MM.1S (cell line): ENCODE results near the gene GLTPD2.

Experiments used
- DNase-seq: peaks from one replicate; pipeline ENCODE4 v3.0.0-alpha.2; 2015
- H2AFZ ChIP-seq: fragments of 300-600 bp; sonication (generic); 2 replicates; pipeline ENCODE4 v1.6.0; 2016; ENCODE audit warnings: antibody characterized with exemption, low read length
- H3F3A ChIP-seq: fragments of 300-600 bp; sonication (generic); 2 replicates; pipeline ENCODE4 v1.6.1; 2016; ENCODE audit warnings: mild to moderate bottlenecking, antibody characterized with exemption, low read length, moderate library complexity, mixed read lengths; ENCODE audit not compliant: insufficient read depth
- H3K27ac ChIP-seq: fragments of 300-600 bp; sonication (generic); 2 replicates; pipeline ENCODE4 v1.5.1; 2016; ENCODE audit warnings: mild to moderate bottlenecking, low read length
- H3K27me3 ChIP-seq: fragments of 300-600 bp; sonication (generic); replicated peaks from 2 replicates; pipeline ENCODE4 v1.6.0; 2016; ENCODE audit warnings: low read length; ENCODE audit not compliant: insufficient read depth
- H3K36me3 ChIP-seq: fragments of 300-600 bp; sonication (generic); replicated peaks from 2 replicates; pipeline ENCODE4 v1.6.1; 2016; ENCODE audit warnings: mild to moderate bottlenecking, low read length, mixed read lengths; ENCODE audit not compliant: insufficient read depth
- H3K4me1 ChIP-seq: fragments of 300-600 bp; sonication (generic); 2 replicates; pipeline ENCODE4 v1.6.1; 2016; ENCODE audit warnings: low read length, mixed read lengths
- H3K4me2 ChIP-seq: fragments of 300-600 bp; sonication (generic); 2 replicates; pipeline ENCODE4 v1.6.0; 2016; ENCODE audit warnings: low read depth, low read length
- H3K4me3 ChIP-seq: fragments of 300-600 bp; sonication (generic); 2 replicates; pipeline ENCODE4 v1.5.1; 2016; ENCODE audit warnings: low read length, mixed read lengths
- H3K79me2 ChIP-seq: fragments of 300-600 bp; sonication (generic); 2 replicates; pipeline ENCODE4 v1.6.1; 2016; ENCODE audit warnings: mixed run types, low read length, mixed read lengths
- H3K9ac ChIP-seq: fragments of 300-600 bp; sonication (generic); 2 replicates; pipeline ENCODE4 v1.6.1; 2016; ENCODE audit warnings: low read length, mixed read lengths
- H3K9me2 ChIP-seq: fragments of 300-600 bp; sonication (generic); replicated peaks from 2 replicates; pipeline ENCODE4 v1.6.1; 2016; ENCODE audit warnings: mild to moderate bottlenecking, low read length, mixed read lengths; ENCODE audit not compliant: insufficient read depth
- H3K9me3 ChIP-seq: fragments of 300-600 bp; sonication (generic); replicated peaks from 2 replicates; pipeline ENCODE4 v1.6.1; 2016; ENCODE audit warnings: mild to moderate bottlenecking, low read length, mixed read lengths; ENCODE audit not compliant: insufficient read depth
- H4K20me1 ChIP-seq: fragments of 300-600 bp; sonication (generic); 2 replicates; pipeline ENCODE4 v1.6.1; 2016; ENCODE audit warnings: mild to moderate bottlenecking, low read length, moderate library complexity, mixed read lengths; ENCODE audit not compliant: insufficient read depth
- EZH2 ChIP-seq: fragments of 300-600 bp; sonication (generic); optimal IDR thresholded peaks from 2 replicates; pipeline ENCODE3; 2017; ENCODE audit warnings: low read depth, mild to moderate bottlenecking, antibody characterized with exemption, low read length, mixed read lengths
- EZH2phosphoT487 ChIP-seq: fragments of 300-600 bp; sonication (generic); IDR thresholded peaks from 2 replicates; pipeline ENCODE4 v1.6.1; 2018; ENCODE audit warnings: antibody characterized with exemption, low read length
- TF ChIP-seq, protein P1 (sequence below): fragments of 300-600 bp; sonication (generic); IDR thresholded peaks from 2 replicates; pipeline ENCODE4 v1.5.1; 2016; ENCODE audit warnings: antibody characterized with exemption, low read length, mixed read lengths

Gene GLTPD2

DNA sequence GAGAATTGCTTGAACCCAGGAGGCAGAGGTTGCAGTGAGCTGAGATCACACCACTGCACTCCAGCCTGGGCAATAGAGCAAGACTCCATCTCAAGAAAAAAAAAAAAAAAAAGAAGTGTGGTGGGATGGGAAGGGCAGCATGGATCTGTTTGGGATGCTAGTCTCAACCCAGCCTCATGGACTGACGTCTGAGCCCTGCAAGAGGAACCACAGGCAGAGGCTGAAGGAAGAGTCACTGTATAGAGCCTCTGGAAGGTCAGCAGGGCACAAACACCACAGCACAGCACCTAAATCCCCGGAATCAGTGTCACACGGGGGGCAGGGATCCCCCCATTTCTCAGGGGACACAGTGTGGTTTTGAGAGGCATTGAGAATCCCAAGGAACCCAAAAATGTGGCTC lies 38.2 kb upstream of the GLTPD2 start:
- TF ChIP-seq EZH2, result no peak
- TF ChIP-seq, protein P1, sequence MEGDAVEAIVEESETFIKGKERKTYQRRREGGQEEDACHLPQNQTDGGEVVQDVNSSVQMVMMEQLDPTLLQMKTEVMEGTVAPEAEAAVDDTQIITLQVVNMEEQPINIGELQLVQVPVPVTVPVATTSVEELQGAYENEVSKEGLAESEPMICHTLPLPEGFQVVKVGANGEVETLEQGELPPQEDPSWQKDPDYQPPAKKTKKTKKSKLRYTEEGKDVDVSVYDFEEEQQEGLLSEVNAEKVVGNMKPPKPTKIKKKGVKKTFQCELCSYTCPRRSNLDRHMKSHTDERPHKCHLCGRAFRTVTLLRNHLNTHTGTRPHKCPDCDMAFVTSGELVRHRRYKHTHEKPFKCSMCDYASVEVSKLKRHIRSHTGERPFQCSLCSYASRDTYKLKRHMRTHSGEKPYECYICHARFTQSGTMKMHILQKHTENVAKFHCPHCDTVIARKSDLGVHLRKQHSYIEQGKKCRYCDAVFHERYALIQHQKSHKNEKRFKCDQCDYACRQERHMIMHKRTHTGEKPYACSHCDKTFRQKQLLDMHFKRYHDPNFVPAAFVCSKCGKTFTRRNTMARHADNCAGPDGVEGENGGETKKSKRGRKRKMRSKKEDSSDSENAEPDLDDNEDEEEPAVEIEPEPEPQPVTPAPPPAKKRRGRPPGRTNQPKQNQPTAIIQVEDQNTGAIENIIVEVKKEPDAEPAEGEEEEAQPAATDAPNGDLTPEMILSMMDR, result no peak
- TF ChIP-seq EZH2phosphoT487, result no peak

DNA sequence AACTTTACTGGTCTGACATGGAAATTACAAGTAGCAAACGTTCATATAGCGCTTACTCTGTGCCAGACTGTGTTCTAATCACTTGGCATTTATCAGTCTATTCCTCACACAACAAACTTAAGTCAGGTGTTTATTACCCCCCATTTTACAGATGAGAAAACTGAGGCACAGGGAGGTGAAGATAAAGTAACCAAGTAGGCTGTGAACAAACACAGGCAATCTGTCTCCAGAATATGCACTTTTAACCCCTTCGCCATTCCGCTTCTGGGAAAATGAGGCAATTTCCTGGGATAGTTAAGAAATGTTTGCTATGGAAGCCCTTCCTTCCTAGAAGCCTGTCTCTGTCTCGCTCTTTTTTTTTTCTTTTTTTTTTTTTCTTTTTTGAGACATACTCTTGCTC lies 36.8 kb upstream of the GLTPD2 start:
- Histone ChIP-seq H3K79me2 (no peaks in the 10 kb centered on the region), H3K9ac (no peak overlapping the region), H3K36me3 (no peaks in the 10 kb centered on the region), H3K9me3 (no peaks in the 10 kb centered on the region), H3K27me3 (peaks cover 9% of the 10 kb centered on the region), H2AFZ (no peak overlapping the region), H3K4me2 (no peak overlapping the region), H3K27ac (no peak overlapping the region), H3K9me2 (no peaks in the 10 kb centered on the region), H3K4me3 (no peak overlapping the region), H3F3A (0 out of 2 replicates have a peak, but pooled peaks cover 8% of the 10 kb centered on the region), H3K4me1 (peaks cover 12% of the 10 kb centered on the region; the same call in 1 of the 2 replicates), H4K20me1 (no peaks in the 10 kb centered on the region)
- DNase-seq, result no peak
- TF ChIP-seq EZH2, result no peak
- TF ChIP-seq, protein P1, result no peak
- no peak for TF ChIP-seq EZH2phosphoT487

More for the DNA sequence above, 38.2 kb upstream of the GLTPD2 start:
- Histone ChIP-seq H3K4me3 (0 out of 2 replicates have a peak overlapping the region, but pooled peaks have one; percentile 4), H2AFZ (0 out of 2 replicates have a peak overlapping the region, but pooled peaks have one; percentile 2), H4K20me1 (no peaks in the 10 kb centered on the region), H3F3A (0 out of 2 replicates have a peak, but pooled peaks cover 8% of the 10 kb centered on the region), H3K9me2 (no peaks in the 10 kb centered on the region), H3K36me3 (no peaks in the 10 kb centered on the region), H3K9ac (no peak overlapping the region), H3K79me2 (no peaks in the 10 kb centered on the region), H3K27me3 (peaks cover 9% of the 10 kb centered on the region), H3K4me2 (peak overlapping the region; percentile 5; the same call in 1 of the 2 replicates), H3K27ac (no peak overlapping the region), H3K4me1 (peaks cover 12% of the 10 kb centered on the region; the same call in 1 of the 2 replicates), H3K9me3 (no peaks in the 10 kb centered on the region)
- no peak for DNase-seq

DNA sequence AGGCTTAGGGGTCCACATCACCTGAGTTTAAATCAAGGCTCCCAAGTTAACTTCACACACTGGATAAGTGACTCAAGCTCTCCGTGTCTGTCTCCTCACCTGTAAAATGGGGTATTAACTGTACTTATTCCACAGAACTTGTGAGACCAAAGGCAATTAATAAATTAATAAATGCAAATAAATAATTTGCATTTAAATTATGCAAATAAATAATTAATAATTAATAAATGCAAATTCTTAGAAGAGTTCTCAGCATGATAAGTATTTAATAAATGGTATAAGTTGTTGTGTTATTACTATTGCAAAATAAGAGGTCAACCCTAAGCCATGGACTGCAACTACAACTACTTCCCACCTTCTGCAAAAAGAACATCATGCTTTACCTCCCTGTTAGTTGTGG lies 35.4 kb upstream of the GLTPD2 start:
- Histone ChIP-seq H2AFZ (no peak overlapping the region), H4K20me1 (no peaks in the 10 kb centered on the region), H3K4me3 (no peak overlapping the region), H3K36me3 (no peaks in the 10 kb centered on the region), H3K27ac (no peak overlapping the region), H3K27me3 (peaks cover 9% of the 10 kb centered on the region), H3F3A (0 out of 2 replicates have a peak, but pooled peaks cover 3% of the 10 kb centered on the region), H3K9me3 (no peaks in the 10 kb centered on the region), H3K79me2 (no peaks in the 10 kb centered on the region), H3K4me1 (peaks cover 6% of the 10 kb centered on the region; the same call in 1 of the 2 replicates), H3K4me2 (no peak overlapping the region), H3K9ac (no peak overlapping the region), H3K9me2 (no peaks in the 10 kb centered on the region)
- DNase-seq, result no peak
- TF ChIP-seq EZH2phosphoT487 (no peak), EZH2 (no peak)
- TF ChIP-seq, protein P1, result no peak
